Brain microvascular endothelial cell (primary cell): ENCODE measurements around the gene ADARB2.

ENCODE experiments used
- DNase-seq: peaks from one replicate; pipeline ENCODE4 v3.0.0-alpha.2; 2020
- H3K27ac ChIP-seq: fragments of 250-450 bp; sonication (Bioruptor Pico); 2 replicates; pipeline ENCODE4 v1.5.1; 2020; ENCODE audit warnings: mild to moderate bottlenecking, moderate library complexity
- H3K27me3 ChIP-seq: fragments of 250-450 bp; sonication (Bioruptor Pico); replicated peaks from 2 replicates; pipeline ENCODE4 v1.5.1; 2020; ENCODE audit warnings: mild to moderate bottlenecking
- H3K36me3 ChIP-seq: fragments of 250-450 bp; sonication (Bioruptor Pico); replicated peaks from 2 replicates; pipeline ENCODE4 v1.5.1; 2020; ENCODE audit warnings: mild to moderate bottlenecking
- H3K4me3 ChIP-seq: 2 replicates; pipeline ENCODE4 v1.5.1; 2011; ENCODE audit warnings: low read depth, mild to moderate bottlenecking, control low read depth, low read length, moderate library complexity
- in situ Hi-C: cut with HindIII; loops from 2 replicates; pipeline ENCODE4 v1.10.0; 2017; ENCODE audit warnings: low sequenced_read_pairs, low pct_ligation_motif_present
- TF ChIP-seq, protein P1 (sequence below): IDR thresholded peaks from 2 replicates; pipeline ENCODE4 v1.5.1; 2011; ENCODE audit warnings: low read depth, mild to moderate bottlenecking, moderate library complexity, low read length, control low read depth, inconsistent platforms; ENCODE audit errors: missing control alignments

The ADARB2 gene

DNA sequence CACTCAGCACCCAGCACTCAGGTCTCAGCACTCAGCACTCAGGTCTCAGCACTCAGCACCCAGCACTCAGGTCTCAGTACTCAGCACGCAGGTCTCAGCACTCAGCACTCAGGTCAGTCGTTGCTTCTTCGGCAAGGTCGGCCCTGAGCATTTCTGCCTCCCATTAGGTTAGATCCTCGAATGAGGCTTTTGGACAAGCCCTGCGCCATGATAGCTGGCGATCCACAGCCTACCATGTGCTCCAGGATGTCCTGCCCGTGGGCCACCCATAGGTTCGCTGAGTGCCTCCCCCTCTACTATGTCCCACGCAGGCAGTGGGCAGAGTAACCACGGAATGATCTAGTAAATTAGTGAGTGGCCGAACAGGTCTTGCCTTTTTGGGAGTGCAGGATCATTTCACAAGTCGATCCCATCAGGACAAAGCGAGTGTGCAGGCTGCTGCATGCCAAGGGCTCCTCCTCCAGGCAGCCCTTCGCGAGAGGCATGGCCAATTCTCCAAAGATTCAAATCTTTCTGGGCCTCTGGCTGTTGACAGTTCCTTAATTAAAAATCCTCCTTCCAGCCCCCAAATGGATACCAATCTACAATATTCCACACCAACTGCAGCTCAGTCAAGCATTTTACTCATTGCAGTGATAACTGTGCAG lies 206.3 kb downstream of the ADARB2 start:
- H3K36me3 ChIP-seq: no peaks in the 10 kb centered on the region
- TF ChIP-seq, protein P1, sequence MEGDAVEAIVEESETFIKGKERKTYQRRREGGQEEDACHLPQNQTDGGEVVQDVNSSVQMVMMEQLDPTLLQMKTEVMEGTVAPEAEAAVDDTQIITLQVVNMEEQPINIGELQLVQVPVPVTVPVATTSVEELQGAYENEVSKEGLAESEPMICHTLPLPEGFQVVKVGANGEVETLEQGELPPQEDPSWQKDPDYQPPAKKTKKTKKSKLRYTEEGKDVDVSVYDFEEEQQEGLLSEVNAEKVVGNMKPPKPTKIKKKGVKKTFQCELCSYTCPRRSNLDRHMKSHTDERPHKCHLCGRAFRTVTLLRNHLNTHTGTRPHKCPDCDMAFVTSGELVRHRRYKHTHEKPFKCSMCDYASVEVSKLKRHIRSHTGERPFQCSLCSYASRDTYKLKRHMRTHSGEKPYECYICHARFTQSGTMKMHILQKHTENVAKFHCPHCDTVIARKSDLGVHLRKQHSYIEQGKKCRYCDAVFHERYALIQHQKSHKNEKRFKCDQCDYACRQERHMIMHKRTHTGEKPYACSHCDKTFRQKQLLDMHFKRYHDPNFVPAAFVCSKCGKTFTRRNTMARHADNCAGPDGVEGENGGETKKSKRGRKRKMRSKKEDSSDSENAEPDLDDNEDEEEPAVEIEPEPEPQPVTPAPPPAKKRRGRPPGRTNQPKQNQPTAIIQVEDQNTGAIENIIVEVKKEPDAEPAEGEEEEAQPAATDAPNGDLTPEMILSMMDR: no peak
- DNase-seq: no peak
- H3K4me3 ChIP-seq: no peak overlapping the region
- in situ Hi-C loops: no loop called here
- H3K27ac ChIP-seq: no peak overlapping the region
- H3K27me3 ChIP-seq: no peaks in the 10 kb centered on the region

- no peak for DNase-seq
- Histone ChIP-seq H3K27me3 (no peaks in the 10 kb centered on the region), H3K36me3 (no peaks in the 10 kb centered on the region), H3K27ac (no peak overlapping the region), H3K4me3 (no peak overlapping the region)
- TF ChIP-seq, protein P1: no peak
- in situ Hi-C loops: no loop called here
Observed at GRCh38 chr10:1529806-1530413, 207.4 kb downstream of the ADARB2 start.

- TF ChIP-seq, protein P1: no peak
- Histone ChIP-seq H3K4me3 (no peak overlapping the region), H3K36me3 (no peaks in the 10 kb centered on the region), H3K27me3 (no peaks in the 10 kb centered on the region), H3K27ac (no peak overlapping the region)
- no peak for DNase-seq
- in situ Hi-C loops: no loop called here
Observed at GRCh38 chr10:1527951-1528350, 209.4 kb downstream of the ADARB2 start.

DNA sequence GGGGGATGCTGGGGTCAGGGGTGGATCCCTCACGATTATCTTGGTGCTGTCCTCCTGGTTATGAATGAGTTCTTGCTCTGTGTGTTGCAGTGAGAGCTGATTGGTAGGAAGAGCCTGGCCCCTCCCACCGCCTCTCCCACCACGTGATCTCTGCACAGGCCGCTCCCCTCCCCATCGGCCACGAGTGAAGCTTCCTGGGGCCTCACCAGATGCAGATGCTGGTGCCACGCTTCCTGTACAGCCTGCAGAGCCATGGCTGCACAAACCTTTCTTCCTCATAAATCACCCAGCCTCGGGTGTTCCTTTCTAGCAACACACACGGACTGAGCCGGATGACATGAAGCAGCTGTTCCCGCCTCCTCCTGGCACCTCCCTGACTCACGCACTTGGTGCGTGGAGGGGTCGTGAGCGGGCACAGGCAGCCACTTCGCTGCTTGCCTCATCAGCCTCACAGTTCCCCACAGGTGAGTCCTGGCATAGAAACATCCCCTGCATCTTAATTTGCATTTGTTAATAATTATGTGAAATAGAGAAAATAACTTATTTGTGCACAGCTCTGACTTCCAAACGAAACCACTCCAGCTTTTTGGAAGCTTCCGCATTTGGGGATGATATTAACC lies 210.8 kb downstream of the ADARB2 start:
- TF ChIP-seq, protein P1: no peak
- no peak for DNase-seq
- no peak overlapping the region for H3K27ac ChIP-seq
- in situ Hi-C loops: no loop called here
- no peaks in the 10 kb centered on the region for H3K36me3 ChIP-seq
- no peaks in the 10 kb centered on the region for H3K27me3 ChIP-seq
- H3K4me3 ChIP-seq: no peak overlapping the region

DNA sequence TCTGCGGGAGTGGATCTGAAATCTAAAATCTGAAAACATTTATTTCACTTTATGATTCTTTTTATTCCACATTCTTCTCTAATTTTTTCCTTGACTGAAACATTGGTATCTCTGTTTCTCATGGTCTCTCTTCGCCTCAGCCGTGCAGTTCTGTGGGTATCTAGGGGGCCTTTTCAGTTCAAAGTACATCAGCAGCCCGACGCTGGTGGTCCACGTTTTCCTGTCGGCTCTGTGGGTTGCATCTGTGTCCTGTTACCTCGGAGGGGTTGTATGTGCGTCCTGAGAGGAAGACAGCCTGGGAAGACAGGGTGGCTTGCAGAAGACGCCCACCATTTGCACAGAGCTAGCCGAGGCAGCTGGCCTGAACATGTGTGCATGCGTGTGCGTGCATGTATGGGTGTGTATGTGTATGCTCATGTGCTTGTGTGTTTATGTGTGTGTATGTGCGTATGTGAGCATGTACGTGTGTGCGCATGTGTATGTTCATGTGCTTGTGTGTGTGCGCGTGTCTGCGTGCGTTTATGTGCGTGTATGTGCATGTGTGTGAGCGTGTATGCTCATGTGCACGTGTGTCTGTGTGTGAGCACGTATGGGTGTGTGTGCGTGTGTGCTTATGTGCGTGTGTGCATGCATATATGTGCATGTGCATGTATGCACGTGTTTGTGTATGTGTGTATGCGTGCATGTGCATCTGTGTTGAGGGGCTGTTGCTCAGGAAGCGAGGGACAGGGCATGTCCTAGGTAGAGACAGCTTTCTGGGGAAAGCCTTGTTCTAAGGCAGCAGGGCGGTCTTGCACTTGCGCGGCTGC lies 211.8 kb downstream of the ADARB2 start:
- no peaks in the 10 kb centered on the region for H3K27me3 ChIP-seq
- H3K36me3 ChIP-seq: no peaks in the 10 kb centered on the region
- TF ChIP-seq, protein P1: no peak
- no peak for DNase-seq
- no peak overlapping the region for H3K27ac ChIP-seq
- in situ Hi-C loops: no loop called here
- no peak overlapping the region for H3K4me3 ChIP-seq
